ENCODE data around the gene UTS2B. TPM values are rescaled to one million over a fixed set of nuclear protein-coding genes. Genes with fewer than 3 reads are reported as not detected.

The UTS2B gene
- total and polyA plus RNA-seq, 4 donors: 0.15 to 2.8 (median 0.60) TPM

DNA sequence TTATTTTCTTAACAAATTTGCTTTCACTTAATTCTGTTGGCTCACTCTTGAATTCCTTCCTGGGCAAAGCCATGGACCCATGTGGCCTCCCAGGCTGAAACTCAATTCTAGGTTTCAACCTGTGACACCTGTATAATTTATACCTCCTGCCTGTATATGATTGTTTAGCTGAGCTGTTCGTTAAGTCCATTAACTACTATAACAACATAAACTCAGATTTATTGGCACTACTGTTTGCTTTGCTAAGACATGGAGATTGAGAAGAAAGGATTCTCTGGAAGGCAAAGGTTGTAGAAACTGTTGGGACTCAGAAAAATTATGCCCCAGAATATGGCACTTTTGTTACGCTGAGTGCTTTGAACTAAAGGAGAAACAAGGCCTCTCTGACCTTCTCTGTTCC lies 27.9 kb downstream of the UTS2B start:
- ATAC-seq (ENCODE audit: low FRiP score): no peak

DNA sequence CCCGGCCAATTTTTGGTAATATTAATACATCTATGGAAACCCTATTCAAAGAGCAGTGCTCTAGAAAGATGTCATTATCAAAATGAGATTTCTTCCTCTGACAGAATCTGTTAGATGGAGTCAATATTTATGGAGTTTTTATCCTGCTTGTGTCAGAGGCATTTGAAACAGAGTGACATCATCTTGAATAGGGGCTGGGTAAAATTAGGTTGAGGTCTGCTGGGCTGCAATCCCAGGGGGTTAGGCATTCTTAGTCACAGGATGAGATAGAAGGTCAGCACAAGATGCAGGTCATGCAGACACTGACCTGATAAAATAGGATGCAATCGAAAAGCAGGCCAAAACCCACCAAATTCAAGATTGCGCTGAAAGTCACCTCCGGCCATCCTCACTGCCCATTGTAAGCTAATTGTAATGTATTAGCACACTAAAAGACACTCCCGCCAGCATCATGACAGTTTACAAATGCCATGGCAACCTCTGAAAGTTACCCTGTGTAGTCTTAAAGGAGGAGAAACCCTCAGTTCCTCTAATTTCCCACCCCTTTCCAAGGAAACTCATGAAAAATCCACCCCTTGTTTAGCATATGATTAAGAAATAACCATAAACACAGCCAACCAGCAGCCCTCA lies 28.4 kb downstream of the UTS2B start:
- ATAC-seq (ENCODE audit: low FRiP score) (no peak), DNase-seq (no peak)
- Histone ChIP-seq H3K9me3 (ENCODE audit: control insufficient read depth, low read length) (no peaks in the 10 kb centered on the region), H3K4me3 (ENCODE audit: low read length in 2 of 2) (no peak overlapping the region), H3K4me1 (ENCODE audit: control insufficient read depth in 1 of 2, insufficient read depth in 2 of 2, low read length in 2 of 2) (no peaks in the 10 kb centered on the region), H3K36me3 (ENCODE audit: control insufficient read depth in 1 of 2, insufficient read depth in 2 of 2, low read length in 1 of 2) (no peaks in the 10 kb centered on the region), H3K27ac (ENCODE audit: low read depth in 1 of 2, low read length in 2 of 2) (no peak overlapping the region), H3K27me3 (ENCODE audit: control insufficient read depth in 1 of 2, insufficient read depth in 2 of 2, low read length in 1 of 2) (no peaks in the 10 kb centered on the region)
- intact Hi-C loops (cut with DNase I): no loop called here
- 96% methylated on average over 5 of the region's 5 CpGs for WGBS, 2 donors

More for the DNA sequence above, 27.9 kb downstream of the UTS2B start:
- no peak overlapping the region for H3K27ac ChIP-seq (ENCODE audit: low read depth in 1 of 2, low read length in 2 of 2)
- H3K4me3 ChIP-seq (ENCODE audit: low read length in 2 of 2): no peak overlapping the region
- intact Hi-C loops (cut with DNase I): no loop called here
- no peaks in the 10 kb centered on the region for H3K4me1 ChIP-seq (ENCODE audit: control insufficient read depth in 1 of 2, insufficient read depth in 2 of 2, low read length in 2 of 2)
- H3K36me3 ChIP-seq (ENCODE audit: control insufficient read depth in 1 of 2, insufficient read depth in 2 of 2, low read length in 1 of 2): no peaks in the 10 kb centered on the region
- no peaks in the 10 kb centered on the region for H3K27me3 ChIP-seq (ENCODE audit: control insufficient read depth in 1 of 2, insufficient read depth in 2 of 2, low read length in 1 of 2)
- H3K9me3 ChIP-seq (ENCODE audit: control insufficient read depth, low read length): no peaks in the 10 kb centered on the region
- no peak for DNase-seq
- 56 to 64% methylated on average over 2 of the region's 2 CpGs for WGBS, 2 donors

DNA sequence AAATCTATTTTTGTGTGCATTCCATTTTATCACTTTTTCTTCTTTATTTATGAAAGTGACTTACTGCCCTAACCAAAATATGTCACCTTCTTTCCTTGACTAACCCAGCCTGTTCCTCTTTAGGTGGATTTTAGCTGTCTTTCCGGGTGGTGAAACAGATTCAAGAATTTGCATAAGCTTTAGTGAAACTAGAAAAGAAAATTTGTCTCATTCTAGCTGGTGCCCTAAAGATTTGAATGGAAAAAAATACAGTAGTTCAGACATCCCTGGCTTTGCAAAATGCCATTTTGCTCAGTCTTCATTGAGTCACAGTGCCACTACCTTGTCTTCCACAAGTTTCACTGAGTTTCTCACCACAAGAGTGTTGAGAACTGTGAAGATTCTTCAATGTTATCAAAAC lies 29.3 kb downstream of the UTS2B start:
- Histone ChIP-seq H3K27me3 (ENCODE audit: control insufficient read depth in 1 of 2, insufficient read depth in 2 of 2, low read length in 1 of 2) (no peaks in the 10 kb centered on the region), H3K4me3 (ENCODE audit: low read length in 2 of 2) (no peak overlapping the region), H3K27ac (ENCODE audit: low read depth in 1 of 2, low read length in 2 of 2) (no peak overlapping the region), H3K9me3 (ENCODE audit: control insufficient read depth, low read length) (no peaks in the 10 kb centered on the region), H3K4me1 (ENCODE audit: control insufficient read depth in 1 of 2, insufficient read depth in 2 of 2, low read length in 2 of 2) (no peaks in the 10 kb centered on the region), H3K36me3 (ENCODE audit: control insufficient read depth in 1 of 2, insufficient read depth in 2 of 2, low read length in 1 of 2) (no peaks in the 10 kb centered on the region)
- 78 to 89% methylated on average over 1 of the region's 1 CpG for WGBS, 2 donors
- intact Hi-C loops (cut with DNase I): no loop called here
- DNase-seq: no peak
- ATAC-seq (ENCODE audit: low FRiP score): no peak

DNA sequence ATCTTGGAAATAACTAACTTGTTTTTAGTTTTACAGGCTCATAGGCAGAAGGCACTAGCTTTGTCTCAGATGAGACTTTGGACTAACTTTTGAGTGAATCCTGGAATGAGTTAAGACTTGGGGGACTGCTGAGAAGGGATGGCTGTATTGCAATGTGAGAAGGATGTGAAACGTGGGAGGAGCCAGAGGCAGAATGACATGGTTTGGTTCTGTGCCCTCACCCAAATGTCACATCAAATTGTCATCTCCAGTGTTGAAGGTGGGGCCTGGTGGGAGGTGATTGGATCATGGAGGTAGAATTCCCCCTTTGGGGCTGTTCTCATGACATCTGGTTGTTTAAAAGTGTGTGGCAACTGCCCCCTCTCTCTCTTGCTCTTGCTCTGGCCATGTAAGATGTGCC lies 29.9 kb downstream of the UTS2B start:
- H3K9me3 ChIP-seq (ENCODE audit: control insufficient read depth, low read length): no peaks in the 10 kb centered on the region
- ATAC-seq (ENCODE audit: low FRiP score): no peak
- no peak overlapping the region for H3K27ac ChIP-seq (ENCODE audit: low read depth in 1 of 2, low read length in 2 of 2)
- WGBS, 2 donors: 67 to 72% methylated on average over 1 of the region's 1 CpG
- DNase-seq: no peak
- no peaks in the 10 kb centered on the region for H3K4me1 ChIP-seq (ENCODE audit: control insufficient read depth in 1 of 2, insufficient read depth in 2 of 2, low read length in 2 of 2)
- no peaks in the 10 kb centered on the region for H3K27me3 ChIP-seq (ENCODE audit: control insufficient read depth in 1 of 2, insufficient read depth in 2 of 2, low read length in 1 of 2)
- no peaks in the 10 kb centered on the region for H3K36me3 ChIP-seq (ENCODE audit: control insufficient read depth in 1 of 2, insufficient read depth in 2 of 2, low read length in 1 of 2)
- H3K4me3 ChIP-seq (ENCODE audit: low read length in 2 of 2): no peak overlapping the region
- intact Hi-C loops (cut with DNase I): no loop called here

DNA sequence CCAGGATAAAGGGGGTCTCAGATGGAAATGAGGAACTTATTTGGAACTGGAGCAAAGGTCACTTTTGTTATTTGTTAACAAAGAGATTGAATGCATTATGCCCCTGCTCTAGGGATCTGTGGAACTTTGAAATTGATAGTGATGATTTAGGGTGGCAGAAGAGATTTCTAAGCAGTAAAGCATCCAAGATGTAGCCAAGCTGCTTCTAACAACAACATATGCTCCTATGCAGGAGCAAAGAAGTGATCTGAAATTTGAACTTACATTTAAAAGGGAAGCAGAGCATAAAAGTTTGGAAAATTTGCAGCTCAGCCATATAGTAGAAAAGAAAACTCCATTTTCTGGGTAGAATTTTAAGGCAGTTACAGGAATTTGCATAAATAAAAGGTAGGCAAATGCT lies 31.5 kb downstream of the UTS2B start:
- no peaks in the 10 kb centered on the region for H3K27me3 ChIP-seq (ENCODE audit: control insufficient read depth in 1 of 2, insufficient read depth in 2 of 2, low read length in 1 of 2)
- no peak for DNase-seq
- no peaks in the 10 kb centered on the region for H3K36me3 ChIP-seq (ENCODE audit: control insufficient read depth in 1 of 2, insufficient read depth in 2 of 2, low read length in 1 of 2)
- H3K4me1 ChIP-seq (ENCODE audit: control insufficient read depth in 1 of 2, insufficient read depth in 2 of 2, low read length in 2 of 2): no peaks in the 10 kb centered on the region
- ATAC-seq (ENCODE audit: low FRiP score): no peak
- H3K9me3 ChIP-seq (ENCODE audit: control insufficient read depth, low read length): no peaks in the 10 kb centered on the region
- H3K27ac ChIP-seq (ENCODE audit: low read depth in 1 of 2, low read length in 2 of 2): no peak overlapping the region
- H3K4me3 ChIP-seq (ENCODE audit: low read length in 2 of 2): no peak overlapping the region
- intact Hi-C loops (cut with DNase I): no loop called here

DNA sequence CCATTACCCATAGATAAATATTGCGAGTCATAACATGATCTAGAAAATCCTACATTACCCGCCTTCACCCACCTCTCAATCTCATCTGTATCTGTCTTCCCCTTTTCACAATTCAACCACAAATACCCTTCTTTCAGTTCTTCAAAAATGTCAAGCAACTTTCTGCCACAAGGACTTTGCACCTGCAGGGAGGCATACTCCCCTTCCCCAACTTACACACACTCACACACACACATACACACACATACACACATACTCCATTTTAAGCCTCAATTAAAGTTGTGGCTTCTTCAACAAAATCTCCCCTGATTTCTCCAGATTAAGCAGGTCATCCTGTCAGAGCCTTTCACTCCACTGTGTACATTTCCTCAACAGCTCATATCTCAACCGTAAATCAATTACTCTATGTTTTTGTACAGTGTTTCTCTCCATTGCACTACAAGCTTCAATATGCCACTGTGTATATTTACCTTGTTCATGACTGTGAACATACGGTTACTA lies 34.2 kb downstream of the UTS2B start:
- Histone ChIP-seq H3K27me3 (ENCODE audit: control insufficient read depth in 1 of 2, insufficient read depth in 2 of 2, low read length in 1 of 2) (no peaks in the 10 kb centered on the region), H3K9me3 (ENCODE audit: control insufficient read depth, low read length) (no peaks in the 10 kb centered on the region), H3K27ac (ENCODE audit: low read depth in 1 of 2, low read length in 2 of 2) (no peak overlapping the region), H3K36me3 (ENCODE audit: control insufficient read depth in 1 of 2, insufficient read depth in 2 of 2, low read length in 1 of 2) (no peaks in the 10 kb centered on the region), H3K4me3 (ENCODE audit: low read length in 2 of 2) (no peak overlapping the region), H3K4me1 (ENCODE audit: control insufficient read depth in 1 of 2, insufficient read depth in 2 of 2, low read length in 2 of 2) (no peaks in the 10 kb centered on the region)
- WGBS, 2 donors: 60 to 63% methylated on average over 4 of the region's 4 CpGs
- DNase-seq: no peak
- intact Hi-C loops (cut with DNase I): no loop called here
- no peak for ATAC-seq (ENCODE audit: low FRiP score)

DNA sequence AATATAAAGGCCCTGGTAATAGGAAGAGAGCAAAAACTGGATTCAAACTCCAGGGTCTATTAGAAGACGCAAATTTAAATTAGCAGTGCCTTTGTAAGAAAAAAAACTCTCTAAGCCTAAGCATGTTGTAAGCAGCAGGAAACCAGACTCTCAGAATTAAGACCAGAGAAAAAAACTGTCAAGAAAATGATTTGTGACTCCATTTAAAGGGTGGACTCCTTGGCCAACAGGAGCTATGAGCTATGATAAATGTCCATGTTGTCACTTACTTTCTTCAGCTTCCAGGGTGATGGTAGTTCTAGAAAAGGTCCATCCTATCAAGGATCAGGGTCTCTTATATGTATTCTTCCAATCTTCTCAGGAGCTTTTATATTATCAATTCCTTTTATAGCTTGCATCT lies 36.0 kb downstream of the UTS2B start:
- 95 to 98% methylated on average over 1 of the region's 1 CpG for WGBS, 2 donors
- no peaks in the 10 kb centered on the region for H3K9me3 ChIP-seq (ENCODE audit: control insufficient read depth, low read length)

DNA sequence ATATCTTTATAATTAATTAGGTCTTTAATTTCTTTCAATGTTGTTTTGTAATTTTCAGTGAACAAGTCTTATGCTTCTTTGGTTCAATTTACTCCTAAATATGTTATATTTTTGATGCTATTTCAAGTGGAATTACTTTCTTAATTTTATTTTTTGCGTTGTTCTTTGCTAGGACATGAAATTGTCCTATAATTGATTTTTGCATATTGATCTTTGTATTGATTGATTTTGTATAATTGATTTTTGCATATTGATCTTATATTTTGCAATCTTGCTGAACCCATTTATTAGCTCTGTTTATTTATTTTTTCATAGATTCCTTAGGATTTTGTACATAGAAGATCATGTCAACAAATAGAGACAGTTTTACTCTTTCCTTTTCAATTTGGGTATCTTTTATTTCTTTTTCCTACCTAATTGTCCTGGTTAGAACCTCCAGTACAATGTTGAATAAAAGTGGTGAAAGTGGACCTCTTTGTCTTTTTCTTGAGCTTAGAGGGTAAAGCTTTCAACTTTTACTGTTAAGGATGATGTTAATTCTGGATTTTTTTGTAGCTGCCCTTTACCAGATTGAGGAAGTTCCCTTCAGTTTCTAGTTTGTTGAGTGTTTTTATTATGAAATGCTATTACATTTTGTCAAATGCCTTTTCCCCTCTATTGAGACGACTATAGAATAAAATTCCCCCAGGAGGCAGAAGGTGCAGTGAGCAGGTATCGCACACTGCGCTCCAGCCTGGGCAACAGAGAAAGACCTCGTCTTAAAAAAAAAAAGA lies 37.9 kb downstream of the UTS2B start:
- intact Hi-C loops (cut with DNase I): no loop called here
- no peaks in the 10 kb centered on the region for H3K36me3 ChIP-seq (ENCODE audit: control insufficient read depth in 1 of 2, insufficient read depth in 2 of 2, low read length in 1 of 2)
- no peak overlapping the region for H3K27ac ChIP-seq (ENCODE audit: low read depth in 1 of 2, low read length in 2 of 2)
- ATAC-seq (ENCODE audit: low FRiP score): no peak
- H3K4me1 ChIP-seq (ENCODE audit: control insufficient read depth in 1 of 2, insufficient read depth in 2 of 2, low read length in 2 of 2): no peaks in the 10 kb centered on the region
- H3K27me3 ChIP-seq (ENCODE audit: control insufficient read depth in 1 of 2, insufficient read depth in 2 of 2, low read length in 1 of 2): no peaks in the 10 kb centered on the region
- 70% methylated on average over 5 of the region's 5 CpGs for WGBS, 2 donors
- H3K4me3 ChIP-seq (ENCODE audit: low read length in 2 of 2): no peak overlapping the region
- DNase-seq: no peak
- H3K9me3 ChIP-seq (ENCODE audit: control insufficient read depth, low read length): no peaks in the 10 kb centered on the region

More for the DNA sequence above, 36.0 kb downstream of the UTS2B start:
- H3K27me3 ChIP-seq (ENCODE audit: control insufficient read depth in 1 of 2, insufficient read depth in 2 of 2, low read length in 1 of 2): no peaks in the 10 kb centered on the region
- H3K36me3 ChIP-seq (ENCODE audit: control insufficient read depth in 1 of 2, insufficient read depth in 2 of 2, low read length in 1 of 2): no peaks in the 10 kb centered on the region
- ATAC-seq (ENCODE audit: low FRiP score) (no peak), DNase-seq (no peak)
- H3K4me1 ChIP-seq (ENCODE audit: control insufficient read depth in 1 of 2, insufficient read depth in 2 of 2, low read length in 2 of 2): no peaks in the 10 kb centered on the region
- intact Hi-C loops (cut with DNase I): no loop called here
- H3K27ac ChIP-seq (ENCODE audit: low read depth in 1 of 2, low read length in 2 of 2): no peak overlapping the region
- H3K4me3 ChIP-seq (ENCODE audit: low read length in 2 of 2): no peak overlapping the region
